Breast epithelium (tissue), 3 donors: ENCODE results near the gene SPATA24.

ENCODE experiments used
- POLR2A ChIP-seq: fragments of 450-650 bp; IDR thresholded peaks from one replicate; pipeline ENCODE4 v1.6.1; 2016; ENCODE audit warnings: antibody characterized with exemption, mild to moderate bottlenecking, moderate library complexity
- TF ChIP-seq, protein P1 (sequence below), 3 donors: fragments of 450-650 bp; IDR thresholded peaks; one replicate each; pipeline ENCODE4 v1.5.1; 2016 to 2017; ENCODE audit warnings: antibody characterized with exemption in 3 of 3, mild to moderate bottlenecking in 3 of 3, moderate library complexity in 3 of 3

DNA sequence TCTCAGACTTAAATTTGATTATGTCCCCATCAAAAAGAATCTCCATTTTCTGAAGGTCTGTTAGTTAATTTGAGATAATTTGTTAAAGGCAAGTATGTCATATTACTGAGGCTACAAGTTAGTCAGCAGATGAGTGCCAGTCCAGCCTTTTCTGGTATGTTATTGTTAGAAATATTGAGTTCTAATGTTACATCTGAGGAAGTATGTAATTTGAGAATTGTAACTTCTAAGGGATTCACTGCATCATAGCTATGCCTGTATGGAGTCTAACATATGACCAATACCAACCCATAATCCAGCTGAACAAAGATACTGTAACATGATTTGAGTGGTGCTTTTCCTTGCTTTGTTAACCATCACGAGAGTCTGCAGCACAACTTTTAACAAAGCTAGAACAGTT lies 34.7 kb downstream of the SPATA24 start:
- TF ChIP-seq POLR2A: no peak
- TF ChIP-seq, protein P1, sequence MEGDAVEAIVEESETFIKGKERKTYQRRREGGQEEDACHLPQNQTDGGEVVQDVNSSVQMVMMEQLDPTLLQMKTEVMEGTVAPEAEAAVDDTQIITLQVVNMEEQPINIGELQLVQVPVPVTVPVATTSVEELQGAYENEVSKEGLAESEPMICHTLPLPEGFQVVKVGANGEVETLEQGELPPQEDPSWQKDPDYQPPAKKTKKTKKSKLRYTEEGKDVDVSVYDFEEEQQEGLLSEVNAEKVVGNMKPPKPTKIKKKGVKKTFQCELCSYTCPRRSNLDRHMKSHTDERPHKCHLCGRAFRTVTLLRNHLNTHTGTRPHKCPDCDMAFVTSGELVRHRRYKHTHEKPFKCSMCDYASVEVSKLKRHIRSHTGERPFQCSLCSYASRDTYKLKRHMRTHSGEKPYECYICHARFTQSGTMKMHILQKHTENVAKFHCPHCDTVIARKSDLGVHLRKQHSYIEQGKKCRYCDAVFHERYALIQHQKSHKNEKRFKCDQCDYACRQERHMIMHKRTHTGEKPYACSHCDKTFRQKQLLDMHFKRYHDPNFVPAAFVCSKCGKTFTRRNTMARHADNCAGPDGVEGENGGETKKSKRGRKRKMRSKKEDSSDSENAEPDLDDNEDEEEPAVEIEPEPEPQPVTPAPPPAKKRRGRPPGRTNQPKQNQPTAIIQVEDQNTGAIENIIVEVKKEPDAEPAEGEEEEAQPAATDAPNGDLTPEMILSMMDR (IDR thresholded peaks at IDR 0.05): no peak
